Measurements from ENCODE around the gene TFEC. TPM values are rescaled to one million over a fixed set of nuclear protein-coding genes. Genes with fewer than 3 reads are reported as not detected.

TFEC gene
- total RNA-seq, 1 experiment from 2014 or later = not detected

GRCh38 chr7:116041615-116042014, 11.1 kb upstream of the TFEC start:
- no peaks in the 10 kb centered on the region for H3K79me2 ChIP-seq (ENCODE audit: insufficient read depth, low read length)
- Mint-ChIP-seq H3K4me1 (no peaks in the 10 kb centered on the region), H3K36me3 (ENCODE audit: insufficient read depth in 1 of 3, low read depth in 3 of 3) (peaks cover 0 to 9% (median 0%) of the 10 kb centered on the region in 3 experiments; a peak in 3 of 7 replicates), H3K9me3 (peaks cover 8% of the 10 kb centered on the region in 2 experiments; a peak in 2 of 5 replicates), H3K27ac (no peak overlapping the region; a peak in 1 of 7 replicates), H3K27me3 (ENCODE audit: low read depth) (no peaks in the 10 kb centered on the region), H3K4me3 (no peak overlapping the region)
- no peak overlapping the region for H2AFZ ChIP-seq (ENCODE audit: low read length)
- H3K27ac ChIP-seq (ENCODE audit: insufficient read length, low read depth, low read length) = no peak overlapping the region
- no peak overlapping the region for H2BK20ac ChIP-seq (ENCODE audit: low read depth, low read length, poor library complexity, severe bottlenecking)
- H2BK5ac ChIP-seq (ENCODE audit: insufficient read length, low read length) = no peak overlapping the region
- no peak for TF ChIP-seq CTCF (conservative IDR thresholded peaks at IDR 0.05)
- no peak overlapping the region for H3K4ac ChIP-seq (ENCODE audit: low read depth, low read length)
- H3T11ph ChIP-seq (ENCODE audit: low read length) = no peak overlapping the region
- H3K23me2 ChIP-seq (ENCODE audit: insufficient read length, low read depth, low read length, poor library complexity, severe bottlenecking) = no peaks in the 10 kb centered on the region
- no peaks in the 10 kb centered on the region for H3K27me3 ChIP-seq (ENCODE audit: insufficient read depth, low read length)
- H3K79me1 ChIP-seq (ENCODE audit: insufficient read depth, low read depth, low read length, poor library complexity, severe bottlenecking) = no peaks in the 10 kb centered on the region
- no peak overlapping the region for H4K8ac ChIP-seq (replicated peaks; ENCODE audit: insufficient read length, low read depth, low read length)
- H2BK120ac ChIP-seq (ENCODE audit: low read depth, low read length, poor library complexity, severe bottlenecking) = no peak overlapping the region
- no CpG with 5 or more reads among the region's 4 CpGs for WGBS (ENCODE audit: extremely low coverage, insufficient read length, low lambda C conversion rate)
- H4K20me1 ChIP-seq (ENCODE audit: control insufficient read depth, insufficient read depth, insufficient read length) = no peaks in the 10 kb centered on the region
- H2BK15ac ChIP-seq (ENCODE audit: low read depth, low read length) = no peak overlapping the region
- no peak overlapping the region for H2AK5ac ChIP-seq (ENCODE audit: insufficient read length, low read length)
- no peak overlapping the region for H4K5ac ChIP-seq (ENCODE audit: insufficient read length, low read depth, low read length)
- H3K18ac ChIP-seq (ENCODE audit: insufficient read length, low read depth, low read length) = no peak overlapping the region
- DNase-seq = no peak
- no peak overlapping the region for H3K9ac ChIP-seq (ENCODE audit: extremely low read depth, insufficient read length, low read length)
- H3K56ac ChIP-seq (ENCODE audit: insufficient read length, low read depth, low read length) = no peak overlapping the region
- H3K9me3 ChIP-seq (ENCODE audit: control insufficient read depth, low read depth, low read length) = no peaks in the 10 kb centered on the region
- H3K4me1 ChIP-seq (ENCODE audit: insufficient read depth, low read length) = no peaks in the 10 kb centered on the region
- no peak overlapping the region for H2BK12ac ChIP-seq (ENCODE audit: insufficient read length, low read depth, low read length)
- H3K14ac ChIP-seq (ENCODE audit: insufficient read depth, low read length) = no peak overlapping the region
- H4K91ac ChIP-seq (ENCODE audit: insufficient read length, low read depth, low read length) = no peak overlapping the region
- H3K23ac ChIP-seq (ENCODE audit: insufficient read length, low read depth, low read length) = no peak overlapping the region
- no peak overlapping the region for H3K4me2 ChIP-seq (ENCODE audit: insufficient read depth, insufficient read length, low read length)

Measured in H9 (cell line).